GM21717 (cell line): ENCODE data around the gene MARCHF10.
A peak's percentile ranks its signal among the peaks of the same experiment; 100 is the strongest.

Experiments
- ATAC-seq: cut with Tn5 transposase; IDR thresholded peaks from one replicate; pipeline ENCODE4 v1.9.1; 2021; ENCODE audit warnings: mild to moderate bottlenecking, moderate library complexity; ENCODE audit not compliant: unreplicated experiment

MARCHF10 gene

GRCh38 chr17:62755141-62755851, 52.8 kb downstream of the MARCHF10 start:
- ATAC-seq = no peak

GRCh38 chr17:62754631-62755030, 53.5 kb downstream of the MARCHF10 start:
- no peak for ATAC-seq

- ATAC-seq = no peak
Measured at GRCh38 chr17:62753562-62753961, 54.6 kb downstream of the MARCHF10 start.

- no peak for ATAC-seq
Measured at GRCh38 chr17:62751060-62751691, 56.9 kb downstream of the MARCHF10 start.

GRCh38 chr17:62750631-62751051, 57.5 kb downstream of the MARCHF10 start:
- ATAC-seq = no peak

- ATAC-seq = no peak
Measured at GRCh38 chr17:62749926-62750325, 58.2 kb downstream of the MARCHF10 start.

- no peak for ATAC-seq
Measured at GRCh38 chr17:62746941-62747340, 61.2 kb downstream of the MARCHF10 start.

- no peak for ATAC-seq
Measured at GRCh38 chr17:62745806-62746205, 62.3 kb downstream of the MARCHF10 start.

GRCh38 chr17:62744259-62744658, 63.9 kb downstream of the MARCHF10 start:
- no peak for ATAC-seq

GRCh38 chr17:62741290-62741689, 66.8 kb downstream of the MARCHF10 start:
- ATAC-seq = peak; percentile 85

- no peak for ATAC-seq
Measured at GRCh38 chr17:62739645-62740388, 68.3 kb downstream of the MARCHF10 start.

- ATAC-seq = no peak
Measured at GRCh38 chr17:62738281-62738680, 69.8 kb downstream of the MARCHF10 start.

- no peak for ATAC-seq
Measured at GRCh38 chr17:62737513-62737912, 70.6 kb downstream of the MARCHF10 start.

GRCh38 chr17:62735044-62735651, 73.0 kb downstream of the MARCHF10 start:
- ATAC-seq = no peak

- ATAC-seq = no peak
Measured at GRCh38 chr17:62732125-62732524, 76.0 kb downstream of the MARCHF10 start.

GRCh38 chr17:62727916-62728672, 80.0 kb downstream of the MARCHF10 start:
- no peak for ATAC-seq

GRCh38 chr17:62725791-62726249, 82.3 kb downstream of the MARCHF10 start:
- no peak for ATAC-seq

- peak; percentile 91 for ATAC-seq
Measured at GRCh38 chr17:62724398-62725146, 83.5 kb downstream of the MARCHF10 start.

GRCh38 chr17:62723842-62724241, 84.3 kb downstream of the MARCHF10 start:
- no peak for ATAC-seq

GRCh38 chr17:62722625-62723024, 85.5 kb downstream of the MARCHF10 start:
- ATAC-seq = no peak
